Pancreas (tissue), 10 donors: ENCODE measurements around the gene TST. TPM values are rescaled to one million over a fixed set of nuclear protein-coding genes. Genes with fewer than 3 reads are reported as not detected.
A peak's percentile ranks its signal among the peaks of the same experiment; 100 is the strongest.

Experiments
- ATAC-seq, 4 donors: fragments of 200-7000 bp; cut with Tn5 transposase; one replicate each; pipeline versions ENCODE4 v1.8.0 to v1.9.1; 2020; ENCODE audit warnings: mild to moderate bottlenecking in 4 of 4, moderate library complexity in 4 of 4
- DNase-seq, 6 donors: peaks; one replicate each; pipeline ENCODE4 v3.0.0-alpha.2; 2020
- FAIRE-seq: peaks from 2 replicates; lab custom pipeline; 2012; peaks lifted over from hg19 to GRCh38; lab: Jason Lieb, UNC
- H3K27ac ChIP-seq, 4 donors: fragments of 200-600 bp; sonication (generic); 1 replicate in 3 of 4; 2 replicates in 1 of 4; pipeline versions ENCODE4 v1.5.0 to v1.8.0; 2020
- H3K27me3 ChIP-seq, 4 donors: fragments of 200-600 bp; one replicate each; pipeline ENCODE4 v1.8.0; 2021
- H3K36me3 ChIP-seq, 3 donors: fragments of 200-600 bp; sonication (generic) in 1 of 3; one replicate each; pipeline versions ENCODE4 v1.5.0 to v1.8.0; 2020 to 2021
- H3K4me1 ChIP-seq, 3 donors: fragments of 200-600 bp; one replicate each; pipeline ENCODE4 v1.8.0; 2021
- H3K4me3 ChIP-seq, 4 donors: fragments of 200-600 bp; sonication (generic) in 2 of 4; one replicate each; pipeline versions ENCODE4 v1.5.0 to v1.8.0; 2020 to 2021
- H3K9me3 ChIP-seq, 4 donors: fragments of 200-600 bp; one replicate each; pipeline ENCODE4 v1.8.0; 2021
- WGBS, 2 donors: extraction: QIAGEN DNeasy Blood & Tissue Kit; methylation state at CpG; one replicate each; pipeline ENCODE4 v1.1.7; 2013; 5-methylcytosine and 5-hydroxymethylcytosine counted together
- intact Hi-C, 3 donors: fragments of 100-400 bp; cut with DNase I; formaldehyde crosslinking; loops; one replicate each; pipeline versions ENCODE4 v1.11.1 to v1.14.2; 2022
- polyA plus RNA-seq, 2 donors: library from polyadenylated mRNA; stranded (reverse); fragments of 200-250 nt; gene quantifications; one replicate each; pipeline ENCODE4 v1.2.3, GENCODE V29; 2013
- total RNA-seq, 6 donors: library from RNA; stranded (reverse); fragmentation: NEBNext Ultra II Directional in 4 of 6; extraction: Animal tissue kit (Norgen Biotek cat#: 25700) in 4 of 6; gene quantifications; one replicate each; pipeline versions ENCODE4 v1.2.1 to v1.2.4, GENCODE V29; 2021 to 2023
- TF ChIP-seq, protein P1 (sequence below), 4 donors: fragments of 200-600 bp; sonication (generic) in 3 of 4; IDR thresholded peaks; one replicate each; pipeline versions ENCODE4 v1.5.0 to v1.8.0; 2021; ENCODE audit warnings: antibody characterized with exemption in 4 of 4
- donor health status: healthy with polysubstance abuse.
- donor health status: DM: no; HTN: no; CAD: no; lungs with moderate emphysema.
- donor health status: DM: no; HTN: no; CAD: no.
- donor health status: control.
- donor health status: control.
- donor health status: Bipolar disorder and iron deficiency.
- donor health status: DM: yes; HTN: yes; CAD: no.
- donor health status: DM: no; HTN: no; CAD: no.
- donor health status: DM: no; HTN: no; CAD: no.
- donor health status: DM: yes; HTN: yes; CAD: no.

TST gene
- total and polyA plus RNA-seq, 8 donors, result 22.9 to 52.3 (median 37.6) TPM

DNA sequence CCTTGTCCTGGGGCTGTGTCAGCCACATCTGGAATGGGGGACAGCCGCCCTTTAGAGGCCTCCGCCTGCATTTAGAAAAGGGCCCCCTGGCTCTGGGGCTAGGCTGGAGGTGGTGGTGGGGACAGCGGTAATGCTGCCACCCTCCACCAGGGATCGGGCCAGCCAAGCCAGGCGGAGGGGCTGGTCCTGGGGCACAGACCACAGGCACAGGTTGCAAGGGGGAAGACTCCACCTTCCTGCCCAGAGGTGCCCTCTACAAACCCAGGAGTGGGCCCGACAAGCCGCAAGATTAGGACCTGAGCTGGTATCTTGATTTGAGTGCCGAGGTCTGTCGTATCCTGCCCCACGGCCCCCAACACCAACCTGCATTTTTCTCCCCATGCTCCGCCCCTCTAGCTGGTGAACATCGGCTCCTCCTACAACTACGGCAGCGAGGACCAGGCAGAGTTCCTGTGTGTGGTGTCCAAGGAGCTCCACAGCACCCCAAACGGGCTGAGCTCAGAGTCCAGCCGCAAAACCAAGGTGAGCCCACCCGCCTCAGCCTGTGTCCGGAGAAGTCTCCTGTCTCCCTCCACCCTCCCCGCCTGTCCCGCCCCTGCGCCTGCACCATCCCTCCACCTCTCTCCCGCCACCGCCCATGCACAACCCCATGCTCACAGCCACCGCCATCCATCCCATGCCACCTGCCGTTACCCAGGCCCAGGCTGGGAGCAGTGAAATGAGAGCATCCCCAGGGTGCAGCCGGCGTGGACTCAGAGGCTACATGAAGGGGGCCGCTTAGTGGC, 39.9 kb upstream of the TST start:
- ATAC-seq, result no peak
- no peaks in the 10 kb centered on the region for H3K27me3 ChIP-seq
- 83 to 93% methylated on average over 28 of the region's 28 CpGs for WGBS, 2 donors
- H3K4me3 ChIP-seq, result no peak overlapping the region
- no peak overlapping the region for H3K27ac ChIP-seq
- TF ChIP-seq, protein P1, sequence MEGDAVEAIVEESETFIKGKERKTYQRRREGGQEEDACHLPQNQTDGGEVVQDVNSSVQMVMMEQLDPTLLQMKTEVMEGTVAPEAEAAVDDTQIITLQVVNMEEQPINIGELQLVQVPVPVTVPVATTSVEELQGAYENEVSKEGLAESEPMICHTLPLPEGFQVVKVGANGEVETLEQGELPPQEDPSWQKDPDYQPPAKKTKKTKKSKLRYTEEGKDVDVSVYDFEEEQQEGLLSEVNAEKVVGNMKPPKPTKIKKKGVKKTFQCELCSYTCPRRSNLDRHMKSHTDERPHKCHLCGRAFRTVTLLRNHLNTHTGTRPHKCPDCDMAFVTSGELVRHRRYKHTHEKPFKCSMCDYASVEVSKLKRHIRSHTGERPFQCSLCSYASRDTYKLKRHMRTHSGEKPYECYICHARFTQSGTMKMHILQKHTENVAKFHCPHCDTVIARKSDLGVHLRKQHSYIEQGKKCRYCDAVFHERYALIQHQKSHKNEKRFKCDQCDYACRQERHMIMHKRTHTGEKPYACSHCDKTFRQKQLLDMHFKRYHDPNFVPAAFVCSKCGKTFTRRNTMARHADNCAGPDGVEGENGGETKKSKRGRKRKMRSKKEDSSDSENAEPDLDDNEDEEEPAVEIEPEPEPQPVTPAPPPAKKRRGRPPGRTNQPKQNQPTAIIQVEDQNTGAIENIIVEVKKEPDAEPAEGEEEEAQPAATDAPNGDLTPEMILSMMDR (IDR thresholded peaks at IDR 0.05), result no peak
- DNase-seq, result peak in 1 of 6 donors; percentile 39
- H3K4me1 ChIP-seq, result no peaks in the 10 kb centered on the region
- FAIRE-seq, result no peak
- intact Hi-C loops, result no loop called here
- H3K9me3 ChIP-seq, result no peaks in the 10 kb centered on the region
- H3K36me3 ChIP-seq, result no peaks in the 10 kb centered on the region

DNA sequence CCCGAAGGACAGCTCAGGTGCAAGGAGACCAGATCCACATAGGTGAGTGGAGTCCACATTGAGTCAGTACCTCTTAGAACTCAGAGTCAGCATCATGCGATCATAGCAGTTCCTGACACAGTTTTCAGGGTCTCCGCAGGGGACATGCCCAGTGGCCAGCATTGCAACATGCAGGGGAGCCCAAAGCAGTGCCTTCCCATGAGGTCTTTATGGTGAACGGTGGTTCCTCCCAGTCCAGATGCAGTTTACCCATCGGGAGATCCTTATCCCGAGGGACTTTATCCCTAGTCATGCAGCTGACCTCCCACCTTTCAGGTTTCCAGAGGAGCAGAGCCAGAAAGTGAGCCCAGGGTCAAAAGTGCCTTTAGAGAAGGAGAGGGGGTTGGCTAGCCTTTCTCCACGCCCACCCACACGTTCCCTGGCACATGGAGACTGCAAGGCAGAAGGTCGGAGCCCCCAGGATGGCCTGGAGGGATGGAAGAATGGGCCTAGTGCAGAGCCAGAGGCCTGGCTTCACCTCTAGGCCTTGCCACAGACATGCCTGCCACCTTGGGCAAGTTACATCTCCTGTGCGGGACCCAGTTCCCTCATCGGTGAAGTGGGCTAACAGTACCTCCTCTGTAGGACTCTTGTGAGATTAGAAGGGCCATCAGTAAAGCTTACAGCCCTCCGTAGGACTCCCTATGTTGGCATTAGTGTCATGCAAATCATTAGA, 38.7 kb upstream of the TST start:
- Histone ChIP-seq H3K27ac (no peak overlapping the region), H3K27me3 (no peaks in the 10 kb centered on the region), H3K4me1 (no peaks in the 10 kb centered on the region), H3K4me3 (no peak overlapping the region), H3K9me3 (no peaks in the 10 kb centered on the region), H3K36me3 (no peaks in the 10 kb centered on the region)
- ATAC-seq (no peak), DNase-seq (no peak), FAIRE-seq (no peak)
- 78 to 84% methylated on average over 12 of the region's 12 CpGs for WGBS, 2 donors
- TF ChIP-seq, protein P1 (IDR thresholded peaks at IDR 0.05), result no peak
- intact Hi-C loops, result no loop called here

DNA sequence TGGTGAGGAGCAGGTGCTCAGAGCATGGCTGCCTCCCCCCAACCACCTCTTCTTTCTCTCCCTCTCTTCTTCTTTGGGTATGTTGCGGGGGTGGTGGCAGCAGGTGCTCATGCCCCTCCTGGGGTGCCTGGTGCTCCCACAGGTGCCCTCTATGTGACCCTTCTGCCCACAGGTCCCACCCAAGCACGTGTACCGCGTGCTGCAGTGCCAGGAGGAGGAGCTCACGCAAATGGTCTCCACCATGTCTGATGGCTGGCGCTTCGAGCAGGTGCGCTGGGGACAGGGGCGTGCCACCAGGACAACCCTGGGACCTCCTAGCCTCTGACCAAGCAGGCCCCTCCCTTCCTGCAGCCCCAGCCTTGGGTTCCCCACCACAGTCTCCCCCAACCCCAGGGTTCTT, 38.0 kb upstream of the TST start:
- Histone ChIP-seq H3K27me3 (no peaks in the 10 kb centered on the region), H3K4me1 (no peaks in the 10 kb centered on the region), H3K9me3 (no peaks in the 10 kb centered on the region), H3K4me3 (no peak overlapping the region), H3K36me3 (no peaks in the 10 kb centered on the region), H3K27ac (no peak overlapping the region)
- DNase-seq (peak in 1 of 6 donors; percentile 45), FAIRE-seq (no peak), ATAC-seq (no peak)
- intact Hi-C loops, result no loop called here
- 79 to 91% methylated on average over 6 to 9 of the region's 9 CpGs for WGBS, 2 donors
- TF ChIP-seq, protein P1 (IDR thresholded peaks at IDR 0.05), result no peak

DNA sequence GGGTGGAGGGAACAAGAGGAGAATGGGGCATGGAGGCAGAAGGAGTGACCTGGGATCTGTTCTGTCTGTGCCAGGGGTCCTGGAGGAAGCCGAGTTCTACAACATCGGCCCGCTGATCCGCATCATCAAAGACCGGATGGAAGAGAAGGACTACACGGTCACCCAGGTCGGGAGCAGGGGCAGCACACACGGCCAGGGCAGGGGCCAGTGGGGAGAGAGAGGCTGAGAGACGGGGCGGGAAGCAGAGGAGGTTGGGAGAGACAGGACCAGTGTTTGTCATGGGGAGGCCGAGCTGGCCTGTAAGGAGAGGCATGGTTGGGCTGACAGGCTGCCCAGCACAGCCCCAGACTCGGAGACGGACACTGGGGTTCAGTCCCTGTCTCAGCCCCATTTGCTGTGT, 37.0 kb upstream of the TST start:
- TF ChIP-seq, protein P1 (IDR thresholded peaks at IDR 0.05), result no peak
- no peaks in the 10 kb centered on the region for H3K4me1 ChIP-seq
- no peak overlapping the region for H3K4me3 ChIP-seq
- H3K27ac ChIP-seq, result no peak overlapping the region
- H3K9me3 ChIP-seq, result no peaks in the 10 kb centered on the region
- no peak for ATAC-seq
- whole genome bisulfite sequencing, 2 donors, result 87 to 94% methylated on average over 13 of the region's 13 CpGs
- no peaks in the 10 kb centered on the region for H3K27me3 ChIP-seq
- intact Hi-C loops, result no loop called here
- DNase-seq, result no peak
- no peaks in the 10 kb centered on the region for H3K36me3 ChIP-seq
- FAIRE-seq, result no peak
